ENCODE data around the gene RGS8.

- no peak for TF ChIP-seq EP300 (IDR thresholded peaks at IDR 0.05)
- TF ChIP-seq POLR2A (IDR thresholded peaks at IDR 0.05): no peak
Observed at GRCh38 chr1:182642461-182642860, 41.9 kb downstream of the RGS8 start.
